ENCODE measurements around the gene NYAP2.

Gene NYAP2

GRCh38 chr2:225614915-225615314 is 215.4 kb downstream of the NYAP2 start:
- DNase-seq (ENCODE audit: low read depth in 1 of 2, low spot score in 1 of 2) = no peak

- DNase-seq (ENCODE audit: low read depth in 1 of 2, low spot score in 1 of 2) = no peak
Measured at GRCh38 chr2:225615514-225615913, 216.0 kb downstream of the NYAP2 start.

- no peak for DNase-seq (ENCODE audit: low read depth in 1 of 2, low spot score in 1 of 2)
Measured at GRCh38 chr2:225616372-225616771, 216.9 kb downstream of the NYAP2 start.

GRCh38 chr2:225616848-225617247 is 217.3 kb downstream of the NYAP2 start:
- no peak for DNase-seq (ENCODE audit: low read depth in 1 of 2, low spot score in 1 of 2)

GRCh38 chr2:225620227-225620626 is 220.7 kb downstream of the NYAP2 start:
- no peak for DNase-seq (ENCODE audit: low read depth in 1 of 2, low spot score in 1 of 2)

GRCh38 chr2:225630824-225631533 is 231.5 kb downstream of the NYAP2 start:
- no peak for DNase-seq (ENCODE audit: low read depth in 1 of 2, low spot score in 1 of 2)

DNA sequence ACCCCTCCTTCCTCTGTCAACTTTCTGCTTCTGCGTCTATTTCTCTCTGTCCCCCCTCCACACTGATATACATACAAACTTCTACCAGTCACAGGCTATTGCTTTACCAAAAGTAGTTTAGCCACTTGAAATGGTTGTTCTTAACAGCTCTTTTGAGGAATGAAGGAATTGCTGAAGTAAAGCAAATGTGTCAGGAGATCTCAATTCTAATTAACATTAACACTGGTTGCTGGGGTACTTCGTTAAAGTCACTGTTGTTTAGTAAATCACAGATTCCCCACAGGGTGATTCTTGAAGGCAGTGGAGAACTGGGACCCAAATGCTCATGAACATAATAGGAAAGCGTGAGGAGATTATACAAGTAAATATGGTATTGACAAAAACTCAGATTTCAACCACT is 232.8 kb downstream of the NYAP2 start:
- no peak for DNase-seq (ENCODE audit: low read depth in 1 of 2, low spot score in 1 of 2)

DNA sequence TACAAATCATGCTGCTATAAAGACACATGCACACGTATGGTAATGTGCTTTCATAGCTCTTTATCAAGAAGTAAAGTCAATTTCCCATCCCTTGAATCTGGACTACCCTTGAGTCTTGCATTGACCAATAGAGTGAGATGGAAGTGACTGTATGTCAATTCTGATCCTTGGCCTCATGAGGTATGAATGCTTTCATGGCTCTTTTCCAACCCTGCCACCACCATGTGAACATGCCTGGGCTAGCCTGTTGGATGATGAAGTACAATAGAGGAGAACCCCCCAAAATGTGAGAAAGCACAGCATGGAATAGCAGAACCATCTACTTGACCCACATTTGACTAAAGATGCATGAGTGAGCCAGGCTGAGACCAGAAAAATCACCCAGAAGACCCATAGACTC is 237.0 kb downstream of the NYAP2 start:
- DNase-seq (ENCODE audit: low read depth in 1 of 2, low spot score in 1 of 2) = no peak

DNA sequence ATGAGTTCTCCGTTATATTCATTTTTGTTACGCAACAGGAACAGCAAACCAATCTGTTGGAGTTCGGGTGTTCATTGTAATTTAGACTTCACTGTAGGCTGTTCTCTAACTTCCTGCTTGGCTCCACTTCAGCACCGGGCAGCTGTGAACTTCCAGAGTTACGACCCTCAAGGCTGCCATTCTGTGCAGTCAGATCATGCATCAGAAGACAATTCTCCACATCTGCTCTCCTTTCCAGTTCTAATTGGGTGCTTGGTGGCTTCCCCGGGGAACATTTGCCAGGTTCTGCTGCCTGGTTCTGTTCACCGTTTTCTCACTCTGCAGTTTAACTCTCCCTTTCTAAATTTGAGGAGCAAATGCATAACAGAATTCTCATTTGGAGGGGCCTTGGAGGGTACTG is 237.7 kb downstream of the NYAP2 start:
- DNase-seq (ENCODE audit: low read depth in 1 of 2, low spot score in 1 of 2) = no peak

GRCh38 chr2:225640550-225640949 is 241.0 kb downstream of the NYAP2 start:
- DNase-seq (ENCODE audit: low read depth in 1 of 2, low spot score in 1 of 2) = no peak

DNA sequence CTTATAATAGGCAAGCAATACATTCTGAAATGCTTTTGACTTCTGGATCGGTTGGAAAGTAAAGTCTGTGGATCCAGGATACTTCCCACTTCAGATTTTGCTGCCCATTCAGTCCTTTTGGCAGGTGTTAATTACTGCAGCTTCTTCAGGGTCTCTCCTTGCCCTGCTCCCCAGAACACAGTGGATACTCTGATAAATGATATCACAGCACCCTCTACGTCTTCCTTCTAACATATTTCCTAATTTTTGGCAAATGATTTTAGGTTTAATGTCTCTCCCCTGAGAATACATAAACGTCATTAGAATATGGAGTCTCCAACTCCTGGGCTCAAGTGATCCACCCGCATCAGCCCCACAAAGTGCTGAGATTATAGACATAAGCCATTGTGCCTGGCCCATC is 249.8 kb downstream of the NYAP2 start:
- DNase-seq (ENCODE audit: low read depth in 1 of 2, low spot score in 1 of 2) = no peak

- DNase-seq (ENCODE audit: low read depth in 1 of 2, low spot score in 1 of 2) = no peak
Measured at GRCh38 chr2:225650041-225650440, 250.5 kb downstream of the NYAP2 start.

GRCh38 chr2:225660262-225661131 is 261.0 kb downstream of the NYAP2 start:
- DNase-seq (ENCODE audit: low read depth in 1 of 2, low spot score in 1 of 2) = peak; percentile 63 to 66

DNA sequence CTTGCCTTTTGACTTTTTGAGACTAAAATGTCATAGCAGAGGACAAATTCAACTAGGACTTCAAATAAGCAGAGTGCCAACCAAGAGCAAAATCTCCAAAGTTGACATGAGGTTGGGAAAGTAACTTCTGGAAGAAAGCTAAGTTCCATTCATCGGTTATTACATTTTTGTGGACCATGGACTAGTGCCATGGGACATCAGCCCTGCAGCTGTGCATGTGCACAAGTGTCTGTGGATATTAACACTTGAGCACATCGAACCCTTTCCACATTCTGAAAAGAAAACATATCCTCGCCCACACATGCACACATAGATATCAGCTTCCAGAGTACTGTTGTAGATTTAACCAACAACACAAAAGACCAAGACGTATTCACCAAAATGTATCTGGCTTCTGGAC is 262.6 kb downstream of the NYAP2 start:
- DNase-seq (ENCODE audit: low read depth in 1 of 2, low spot score in 1 of 2) = no peak

DNA sequence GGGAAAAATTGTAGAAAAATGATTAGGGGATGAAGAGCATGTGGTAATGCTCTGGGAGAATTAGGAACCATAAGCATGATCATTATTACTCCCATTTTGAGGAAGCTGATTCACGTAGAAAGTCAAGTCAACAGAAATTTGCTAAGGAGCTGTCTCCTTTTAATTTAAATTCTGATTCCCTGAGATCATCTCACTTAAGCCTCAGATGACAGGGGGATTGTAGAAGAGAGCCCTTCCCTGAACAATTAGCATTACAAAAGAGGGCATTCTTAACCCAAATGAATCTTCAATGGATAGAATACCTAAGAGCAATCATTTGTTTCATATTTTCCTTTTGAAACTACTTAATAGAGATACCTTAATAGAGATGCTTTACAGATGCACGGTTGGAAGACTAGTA is 267.9 kb downstream of the NYAP2 start:
- no peak for DNase-seq (ENCODE audit: low read depth in 1 of 2, low spot score in 1 of 2)

DNA sequence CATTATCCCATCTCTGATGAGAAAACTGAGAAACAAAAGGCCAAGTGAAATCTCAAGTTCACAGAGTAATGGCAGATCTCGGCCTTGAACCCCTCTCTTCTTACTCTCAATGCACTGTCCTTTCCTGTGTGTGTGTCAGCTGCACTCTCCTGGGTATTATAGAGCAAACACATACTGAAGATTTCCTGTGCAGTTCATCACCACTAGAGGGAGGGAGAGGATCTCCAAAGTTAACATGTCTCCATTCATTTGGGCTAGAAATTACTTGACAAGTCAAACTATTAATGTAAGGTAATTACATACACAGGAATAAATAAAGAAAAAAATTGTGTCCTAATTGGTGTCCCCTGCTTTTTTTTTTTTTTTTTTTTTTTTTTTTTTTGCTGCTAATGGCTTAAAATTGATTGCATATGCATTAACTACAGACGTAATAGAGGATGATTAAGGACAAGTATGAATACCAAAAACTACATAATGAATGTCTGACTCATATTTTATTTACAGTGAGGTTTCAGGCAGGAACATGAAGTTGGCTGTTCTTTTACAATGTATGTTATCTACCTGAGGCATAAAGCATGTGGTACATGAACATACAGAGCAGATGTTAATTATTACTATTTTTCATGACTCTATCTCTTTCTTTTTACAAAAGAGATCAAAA is 269.2 kb downstream of the NYAP2 start:
- DNase-seq (ENCODE audit: low read depth in 1 of 2, low spot score in 1 of 2) = peak in 1 of 2 donors; percentile 22

DNA sequence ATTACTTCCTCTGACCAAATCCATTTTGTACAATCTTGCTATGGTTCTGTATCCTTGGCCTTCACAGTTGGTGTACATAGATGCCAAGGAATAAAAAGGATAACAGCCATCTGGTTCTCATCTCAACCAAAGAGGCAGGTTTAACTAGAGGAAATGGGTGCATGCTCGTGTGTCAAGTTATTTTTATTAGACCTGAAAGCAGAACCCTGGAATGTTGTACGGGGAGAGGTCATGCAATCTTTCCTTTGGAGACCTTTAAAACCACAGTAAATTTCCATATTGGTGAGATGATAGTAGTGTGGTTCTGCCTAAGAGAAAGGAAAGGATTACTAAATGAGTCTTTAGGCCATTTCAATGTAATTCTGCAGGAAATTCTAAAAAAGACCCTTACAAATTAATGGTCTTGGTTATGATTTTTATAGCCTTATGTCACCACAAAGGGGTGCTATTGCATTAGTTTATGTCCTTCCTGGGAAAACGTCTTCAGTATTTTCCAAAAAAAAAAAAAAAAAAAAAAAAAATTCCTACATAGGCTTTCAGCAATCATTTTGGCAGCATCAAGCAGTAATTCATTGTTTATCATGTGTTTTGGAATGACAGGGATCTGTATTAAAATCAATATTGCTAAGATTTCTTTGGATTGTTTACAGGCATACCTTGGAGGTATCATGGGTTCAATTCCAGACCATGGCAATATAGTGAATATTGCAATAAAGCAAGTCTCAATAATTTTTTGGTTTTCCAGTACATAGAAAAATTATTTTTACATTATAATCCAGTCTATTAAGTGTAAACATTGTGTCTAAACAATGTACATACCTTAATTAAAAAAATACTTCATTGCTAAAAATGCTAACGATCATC is 270.8 kb downstream of the NYAP2 start:
- no peak for DNase-seq (ENCODE audit: low read depth in 1 of 2, low spot score in 1 of 2)

DNA sequence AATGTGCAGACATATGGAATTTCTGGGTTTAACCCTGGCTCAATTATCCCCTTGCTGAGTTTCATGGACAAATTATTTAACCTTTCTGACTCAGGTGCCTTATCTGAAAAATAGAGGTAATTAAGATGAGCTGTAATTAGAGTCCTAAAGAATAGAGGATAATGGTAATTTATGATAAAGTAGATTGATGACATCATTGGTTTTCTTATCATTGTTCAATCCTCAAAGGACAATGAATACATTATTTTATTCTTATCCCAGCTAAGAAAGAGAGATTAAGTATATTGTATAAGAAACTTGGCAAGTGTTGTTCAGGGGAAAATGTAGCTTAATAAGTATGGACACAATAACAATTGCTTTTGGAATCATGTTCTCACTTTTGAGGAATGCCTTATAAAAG is 279.3 kb downstream of the NYAP2 start:
- DNase-seq (ENCODE audit: low read depth in 1 of 2, low spot score in 1 of 2) = no peak

- DNase-seq (ENCODE audit: low read depth in 1 of 2, low spot score in 1 of 2) = no peak
Measured at GRCh38 chr2:225683258-225683657, 283.7 kb downstream of the NYAP2 start.

DNA sequence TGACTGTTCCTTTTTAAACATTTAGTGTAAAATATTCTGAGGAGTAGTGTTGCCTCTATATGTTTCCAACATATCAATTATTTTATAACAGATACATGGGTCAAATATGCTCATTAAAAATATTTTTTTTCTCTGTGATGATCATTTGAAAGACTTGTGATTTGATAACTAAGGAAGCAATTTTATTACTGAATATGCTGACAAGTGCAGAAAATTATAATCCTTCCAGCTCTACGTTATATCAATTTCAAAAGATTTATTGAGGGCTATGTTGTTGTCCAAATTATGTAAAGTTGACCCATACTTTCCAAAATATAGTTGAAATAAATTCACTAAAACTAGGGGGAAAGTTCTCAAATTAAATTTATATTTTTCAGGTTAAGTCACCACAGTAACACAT is 290.6 kb downstream of the NYAP2 start:
- no peak for DNase-seq (ENCODE audit: low read depth in 1 of 2, low spot score in 1 of 2)

DNA sequence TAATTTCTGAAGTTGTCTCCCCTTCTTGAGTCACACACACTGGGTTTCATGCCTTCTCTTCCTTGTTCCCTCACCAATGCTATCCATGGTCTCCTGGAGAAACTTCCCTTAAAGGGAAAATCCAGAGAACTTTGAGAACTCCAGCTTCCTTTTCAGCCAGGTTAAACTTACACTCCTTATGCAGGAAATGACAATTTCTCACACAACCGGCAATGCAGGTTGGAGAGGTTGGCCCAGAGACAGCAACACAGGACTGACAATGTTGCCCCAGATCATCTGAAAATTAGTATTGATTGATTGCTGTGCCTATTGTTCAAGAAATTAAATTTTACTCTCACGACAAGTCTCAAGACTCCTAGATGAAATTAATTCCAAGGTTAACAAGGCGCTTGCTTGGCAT is 292.2 kb downstream of the NYAP2 start:
- DNase-seq (ENCODE audit: low read depth in 1 of 2, low spot score in 1 of 2) = no peak

Data from activated CD4-positive, alpha-beta T cell treated with anti-CD3 and anti-CD28 coated beads, Interleukin-2, amount 50 U/mL, for 24 hours (primary cell).